ENCODE data around the gene RIMBP2. TPM values are rescaled to one million over a fixed set of nuclear protein-coding genes. Genes with fewer than 3 reads are reported as not detected.
"Not testable (repeated sequence)": the region's sequence is repeated elsewhere in the genome, so short reads cannot be mapped to it uniquely, and the experiment has no call there.

RIMBP2 gene
- total RNA-seq, 1 experiment from 2014 or later, result not detected

DNA sequence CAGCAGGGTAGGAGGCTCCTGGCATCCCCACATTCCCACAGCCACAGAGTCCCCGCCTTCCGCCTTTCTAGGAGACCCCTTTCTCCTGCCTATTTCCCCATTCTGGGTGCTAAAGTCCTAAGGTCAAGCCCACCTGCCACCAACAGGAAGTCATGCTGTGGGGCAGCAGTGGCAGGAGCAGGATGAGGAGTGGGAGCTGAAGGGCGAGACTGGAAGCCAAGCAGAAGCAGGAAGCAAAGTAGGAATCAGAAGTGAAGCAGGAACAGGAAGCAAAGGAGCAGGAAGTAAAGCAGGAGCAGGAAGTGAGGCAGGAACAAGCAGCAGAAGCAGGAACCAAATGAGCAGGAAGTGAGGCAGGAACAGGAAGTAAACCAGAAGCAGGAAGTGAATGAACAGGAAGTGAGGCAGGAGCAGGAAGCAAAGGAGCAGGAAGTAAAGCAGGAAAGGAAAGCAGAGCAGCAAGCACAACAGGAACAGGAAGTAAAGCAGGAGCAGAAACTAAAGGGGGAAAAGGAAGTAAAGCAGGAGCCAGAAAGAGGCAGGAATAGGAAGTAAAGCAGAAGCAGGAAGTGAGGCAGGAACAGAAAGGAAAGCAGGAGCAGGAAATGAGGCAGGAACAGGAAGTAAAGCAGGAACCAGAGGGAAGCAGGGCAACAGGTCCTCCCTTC, 38.3 kb upstream of the RIMBP2 start:
- Mint-ChIP-seq H3K9me3 (ENCODE audit: unreplicated experiment) (peaks cover 12% of the 10 kb centered on the region), H3K36me3 (ENCODE audit: insufficient read depth, unreplicated experiment) (no peaks in the 10 kb centered on the region), H3K4me3 (ENCODE audit: unreplicated experiment) (peak overlapping the region; percentile 44), H3K4me1 (ENCODE audit: low read depth, unreplicated experiment) (no peaks in the 10 kb centered on the region), H3K27ac (ENCODE audit: unreplicated experiment) (peak overlapping the region; percentile 17), H3K27me3 (ENCODE audit: insufficient read depth, unreplicated experiment) (no peaks in the 10 kb centered on the region)
- no peaks in the 10 kb centered on the region for H3K36me3 ChIP-seq (ENCODE audit: control insufficient read depth, insufficient read depth, low read length)
- no peaks in the 10 kb centered on the region for H3K9me3 ChIP-seq
- no TSS peak for BruUV-seq (replicated peaks)
- H3K4me1 ChIP-seq, result no peaks in the 10 kb centered on the region
- H3K4me3 ChIP-seq (ENCODE audit: low read depth, low read length), result no peak overlapping the region
- TF ChIP-seq, protein P1, sequence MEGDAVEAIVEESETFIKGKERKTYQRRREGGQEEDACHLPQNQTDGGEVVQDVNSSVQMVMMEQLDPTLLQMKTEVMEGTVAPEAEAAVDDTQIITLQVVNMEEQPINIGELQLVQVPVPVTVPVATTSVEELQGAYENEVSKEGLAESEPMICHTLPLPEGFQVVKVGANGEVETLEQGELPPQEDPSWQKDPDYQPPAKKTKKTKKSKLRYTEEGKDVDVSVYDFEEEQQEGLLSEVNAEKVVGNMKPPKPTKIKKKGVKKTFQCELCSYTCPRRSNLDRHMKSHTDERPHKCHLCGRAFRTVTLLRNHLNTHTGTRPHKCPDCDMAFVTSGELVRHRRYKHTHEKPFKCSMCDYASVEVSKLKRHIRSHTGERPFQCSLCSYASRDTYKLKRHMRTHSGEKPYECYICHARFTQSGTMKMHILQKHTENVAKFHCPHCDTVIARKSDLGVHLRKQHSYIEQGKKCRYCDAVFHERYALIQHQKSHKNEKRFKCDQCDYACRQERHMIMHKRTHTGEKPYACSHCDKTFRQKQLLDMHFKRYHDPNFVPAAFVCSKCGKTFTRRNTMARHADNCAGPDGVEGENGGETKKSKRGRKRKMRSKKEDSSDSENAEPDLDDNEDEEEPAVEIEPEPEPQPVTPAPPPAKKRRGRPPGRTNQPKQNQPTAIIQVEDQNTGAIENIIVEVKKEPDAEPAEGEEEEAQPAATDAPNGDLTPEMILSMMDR (IDR thresholded peaks at IDR 0.05; ENCODE audit: insufficient read depth in 1 of 2, low read depth in 1 of 2, low read length in 1 of 2, severe bottlenecking in 1 of 2, unreplicated experiment in 1 of 2), result no peak
- POLR2A ChIA-PET, result no interaction called here
- intact Hi-C loops (cut with micrococcal nuclease; ENCODE audit: unreplicated experiment), result no loop called here
- DNase-seq, result no peak
- CTCF ChIA-PET, result no interaction called here
- H3K27me3 ChIP-seq (replicated peaks; ENCODE audit: control insufficient read depth, insufficient read depth, low read length), result no peaks in the 10 kb centered on the region

DNA sequence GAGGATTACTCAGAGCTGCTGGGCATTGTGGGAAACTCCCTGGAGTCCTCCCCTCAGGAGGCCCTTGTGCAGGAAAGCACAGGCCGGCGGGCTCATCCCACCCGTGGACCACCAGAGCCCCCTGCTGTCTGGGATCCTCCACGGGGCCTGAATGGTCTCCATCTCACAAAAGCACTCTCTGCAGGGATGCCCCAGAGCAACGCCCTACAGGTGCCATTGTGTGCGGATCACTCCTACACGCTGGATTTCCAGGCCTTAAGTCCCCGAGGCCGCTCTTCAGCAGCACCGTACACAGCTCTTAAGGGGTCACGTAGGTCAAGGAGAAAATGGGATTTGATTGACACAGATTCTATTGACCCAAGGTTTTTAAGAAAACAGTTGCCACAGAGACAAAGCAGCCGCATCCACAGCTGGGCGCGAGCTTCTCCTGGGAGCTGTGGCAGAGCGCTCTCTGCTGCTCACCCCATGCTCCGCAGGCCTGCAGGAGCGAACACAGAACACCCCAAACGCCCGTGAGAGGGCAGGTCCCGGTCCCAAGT, 36.7 kb upstream of the RIMBP2 start:
- POLR2A ChIA-PET, result no interaction called here
- H3K4me1 ChIP-seq, result no peaks in the 10 kb centered on the region
- no peak overlapping the region for H3K4me3 ChIP-seq (ENCODE audit: low read depth, low read length)
- Mint-ChIP-seq H3K27ac (ENCODE audit: unreplicated experiment) (no peak overlapping the region), H3K9me3 (ENCODE audit: unreplicated experiment) (peaks cover 12% of the 10 kb centered on the region), H3K36me3 (ENCODE audit: insufficient read depth, unreplicated experiment) (no peaks in the 10 kb centered on the region), H3K4me3 (ENCODE audit: unreplicated experiment) (no peak overlapping the region), H3K27me3 (ENCODE audit: insufficient read depth, unreplicated experiment) (peaks cover 3% of the 10 kb centered on the region), H3K4me1 (ENCODE audit: low read depth, unreplicated experiment) (no peaks in the 10 kb centered on the region)
- no TSS peak for BruUV-seq (replicated peaks)
- TF ChIP-seq, protein P1 (IDR thresholded peaks at IDR 0.05; ENCODE audit: insufficient read depth in 1 of 2, low read depth in 1 of 2, low read length in 1 of 2, severe bottlenecking in 1 of 2, unreplicated experiment in 1 of 2), result no peak
- no peak for DNase-seq
- CTCF ChIA-PET, result no interaction called here
- H3K9me3 ChIP-seq, result no peaks in the 10 kb centered on the region
- H3K27me3 ChIP-seq (replicated peaks; ENCODE audit: control insufficient read depth, insufficient read depth, low read length), result no peaks in the 10 kb centered on the region
- intact Hi-C loops (cut with micrococcal nuclease; ENCODE audit: unreplicated experiment), result no loop called here
- no peaks in the 10 kb centered on the region for H3K36me3 ChIP-seq (ENCODE audit: control insufficient read depth, insufficient read depth, low read length)

DNA sequence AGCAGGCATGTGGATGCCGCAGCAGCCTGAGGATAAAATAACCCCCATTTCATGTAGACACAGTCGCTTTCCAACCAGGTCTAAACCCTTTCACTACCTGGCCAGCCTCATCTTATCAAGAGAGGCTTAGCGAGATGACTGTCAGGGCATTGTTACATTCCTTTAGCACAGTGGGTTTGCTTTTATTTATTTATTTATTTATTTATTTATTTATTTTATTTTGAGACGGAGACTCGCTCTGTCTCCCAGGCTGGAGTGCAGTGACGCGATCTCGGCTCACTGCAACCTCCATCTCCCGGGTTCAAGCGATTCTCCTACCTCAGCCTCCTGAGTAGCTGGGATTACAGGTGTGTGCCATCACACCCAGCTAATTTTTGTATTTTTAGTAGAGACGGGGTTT, 35.9 kb upstream of the RIMBP2 start:
- POLR2A ChIA-PET; CTCF ChIA-PET; H3K4me3 ChIP-seq (ENCODE audit: low read depth, low read length); H3K27me3 ChIP-seq (replicated peaks; ENCODE audit: control insufficient read depth, insufficient read depth, low read length); H3K9me3 ChIP-seq; H3K36me3 ChIP-seq (ENCODE audit: control insufficient read depth, insufficient read depth, low read length); DNase-seq; H3K4me3 Mint-ChIP-seq (ENCODE audit: unreplicated experiment); H3K4me1 Mint-ChIP-seq (ENCODE audit: low read depth, unreplicated experiment); H3K36me3 Mint-ChIP-seq (ENCODE audit: insufficient read depth, unreplicated experiment); intact Hi-C loops (cut with micrococcal nuclease; ENCODE audit: unreplicated experiment); H3K4me1 ChIP-seq; BruUV-seq (replicated peaks); H3K27ac Mint-ChIP-seq (ENCODE audit: unreplicated experiment); H3K27me3 Mint-ChIP-seq (ENCODE audit: insufficient read depth, unreplicated experiment): not testable (repeated sequence)
- H3K9me3 Mint-ChIP-seq (ENCODE audit: unreplicated experiment), result peaks cover 12% of the 10 kb centered on the region

All from Caco-2 (cell line).